NB4 (cell line): ENCODE data around the gene PPP2R5C.
"Not testable (repeated sequence)": the region's sequence is repeated elsewhere in the genome, so short reads cannot be mapped to it uniquely, and the experiment has no call there.

ENCODE experiments used
- DNase-seq: peaks from one replicate; pipeline ENCODE4 v3.0.0; 2010; ENCODE audit warnings: low read depth
- H3K4me3 ChIP-seq: one replicate; pipeline ENCODE4 v1.5.1; 2011; ENCODE audit warnings: mild to moderate bottlenecking, low read depth, low read length, moderate library complexity
- CTCF ChIP-seq: IDR thresholded peaks from one replicate; pipeline ENCODE4 v1.5.1; 2012; ENCODE audit warnings: low read depth, low read length
- MAX ChIP-seq: IDR thresholded peaks from 2 replicates; pipeline ENCODE4 v1.6.1; 2011; ENCODE audit warnings: low read depth, low read length
- MYC ChIP-seq: IDR thresholded peaks from 2 replicates; pipeline ENCODE4 v1.6.1; 2011; ENCODE audit warnings: low read depth, low read length
- POLR2A ChIP-seq: IDR thresholded peaks from 2 replicates; pipeline ENCODE4 v1.6.1; 2011; ENCODE audit warnings: mild to moderate bottlenecking; ENCODE audit not compliant: insufficient read length; ENCODE audit errors: extremely low read depth

The PPP2R5C gene

GRCh38 chr14:101966742-101967141 is 205.2 kb downstream of the PPP2R5C start:
- H3K4me3 ChIP-seq, result peak overlapping the region; percentile 85
- TF ChIP-seq MAX (no peak), POLR2A (no peak), CTCF (no peak), MYC (no peak)
- no peak for DNase-seq

GRCh38 chr14:101968186-101968585 is 206.7 kb downstream of the PPP2R5C start:
- no peak for DNase-seq
- TF ChIP-seq MAX (no peak), MYC (no peak), POLR2A (no peak), CTCF (no peak)
- no peak overlapping the region for H3K4me3 ChIP-seq

GRCh38 chr14:101969481-101969880 is 208.0 kb downstream of the PPP2R5C start:
- DNase-seq, result no peak
- TF ChIP-seq POLR2A, result no peak
- no peak for TF ChIP-seq MAX
- TF ChIP-seq CTCF, result no peak
- no peak for TF ChIP-seq MYC

GRCh38 chr14:101970830-101971400 is 209.4 kb downstream of the PPP2R5C start:
- H3K4me3 ChIP-seq, result no peak overlapping the region
- TF ChIP-seq MAX (no peak), MYC (no peak), CTCF (no peak), POLR2A (no peak)
- no peak for DNase-seq

More at GRCh38 chr14:101969481-101969880, 208.0 kb downstream of the PPP2R5C start:
- H3K4me3 ChIP-seq, result no peak overlapping the region

GRCh38 chr14:101971458-101971857 is 209.9 kb downstream of the PPP2R5C start:
- H3K4me3 ChIP-seq, result not testable (repeated sequence)

GRCh38 chr14:101972126-101972866 is 210.8 kb downstream of the PPP2R5C start:
- peak; percentile 80 for DNase-seq
- H3K4me3 ChIP-seq, result no peak overlapping the region
- 0 out of 2 replicates have a peak, but pooled peaks have one; percentile 8 for TF ChIP-seq MAX
- TF ChIP-seq CTCF, result no peak
- no peak for TF ChIP-seq POLR2A
- no peak; the same call in 1 of the 2 replicates for TF ChIP-seq MYC

More at GRCh38 chr14:101971458-101971857, 209.9 kb downstream of the PPP2R5C start:
- not testable (repeated sequence) for DNase-seq
